ENCODE results near the gene DLG4.
A peak's percentile ranks its signal among the peaks of the same experiment; 100 is the strongest.
"Not testable (repeated sequence)": the region's sequence is repeated elsewhere in the genome, so short reads cannot be mapped to it uniquely, and the experiment has no call there.

Gene DLG4

GRCh38 chr17:7168841-7169564 is 50.6 kb downstream of the DLG4 start:
- H3K4me3 ChIP-seq (ENCODE audit: control insufficient read depth, low read depth, low read length); DNase-seq (ENCODE audit: low read depth): not testable (repeated sequence)

- peak; percentile 13 for DNase-seq (ENCODE audit: low read depth)
- H3K4me3 ChIP-seq (ENCODE audit: control insufficient read depth, low read depth, low read length) = no peak overlapping the region
- no peak for TF ChIP-seq CTCF (IDR thresholded peaks at IDR 0.05; ENCODE audit: control insufficient read depth, insufficient read depth, low read depth, low read length, missing control alignments)
These were observed 51.8 kb downstream of the DLG4 start for GRCh38 chr17:7167832-7168231.

GRCh38 chr17:7166873-7167272 is 52.8 kb downstream of the DLG4 start:
- no peak overlapping the region for H3K4me3 ChIP-seq (ENCODE audit: control insufficient read depth, low read depth, low read length)
- DNase-seq (ENCODE audit: low read depth) = no peak
- no peak for TF ChIP-seq CTCF (IDR thresholded peaks at IDR 0.05; ENCODE audit: control insufficient read depth, insufficient read depth, low read depth, low read length, missing control alignments)

GRCh38 chr17:7159571-7159970 is 60.1 kb downstream of the DLG4 start:
- not testable (repeated sequence) for H3K4me3 ChIP-seq (ENCODE audit: control insufficient read depth, low read depth, low read length); DNase-seq (ENCODE audit: low read depth)

GRCh38 chr17:7158424-7158823 is 61.2 kb downstream of the DLG4 start:
- DNase-seq (ENCODE audit: low read depth) = not testable (repeated sequence)

DNA sequence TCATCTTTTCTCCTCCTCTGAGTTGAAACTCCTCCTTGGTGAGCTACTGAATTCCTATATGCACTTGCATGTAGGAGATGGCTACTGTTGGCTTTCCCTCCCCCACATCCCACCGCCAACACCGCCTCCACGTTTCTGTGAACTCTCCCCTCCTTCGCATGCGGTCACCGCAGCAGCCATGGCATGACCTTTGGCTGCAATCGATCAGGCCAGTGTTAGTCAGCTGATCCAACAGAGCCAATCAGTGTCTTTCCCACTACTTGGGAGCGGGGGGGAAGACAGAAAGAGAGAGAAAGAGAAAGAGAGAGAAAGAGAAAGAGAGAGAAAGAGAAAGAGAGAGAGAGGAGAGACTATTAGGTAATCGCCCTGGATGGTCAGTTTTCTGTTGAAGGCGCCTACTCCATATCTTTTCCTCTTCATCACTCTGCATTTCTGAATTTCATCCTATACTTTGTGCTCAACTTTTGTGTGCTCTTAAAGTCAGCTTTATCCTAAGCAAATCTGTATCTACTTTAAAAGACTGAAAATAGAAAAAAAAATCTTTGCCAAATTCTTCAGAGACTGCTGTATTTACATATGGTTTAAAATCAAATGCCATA is 63.2 kb downstream of the DLG4 start:
- H3K4me3 ChIP-seq (ENCODE audit: control insufficient read depth, low read depth, low read length) = no peak overlapping the region
- no peak for DNase-seq (ENCODE audit: low read depth)
- TF ChIP-seq CTCF (IDR thresholded peaks at IDR 0.05; ENCODE audit: control insufficient read depth, insufficient read depth, low read depth, low read length, missing control alignments) = no peak

More at GRCh38 chr17:7158424-7158823, 61.2 kb downstream of the DLG4 start:
- not testable (repeated sequence) for H3K4me3 ChIP-seq (ENCODE audit: control insufficient read depth, low read depth, low read length)

DNA sequence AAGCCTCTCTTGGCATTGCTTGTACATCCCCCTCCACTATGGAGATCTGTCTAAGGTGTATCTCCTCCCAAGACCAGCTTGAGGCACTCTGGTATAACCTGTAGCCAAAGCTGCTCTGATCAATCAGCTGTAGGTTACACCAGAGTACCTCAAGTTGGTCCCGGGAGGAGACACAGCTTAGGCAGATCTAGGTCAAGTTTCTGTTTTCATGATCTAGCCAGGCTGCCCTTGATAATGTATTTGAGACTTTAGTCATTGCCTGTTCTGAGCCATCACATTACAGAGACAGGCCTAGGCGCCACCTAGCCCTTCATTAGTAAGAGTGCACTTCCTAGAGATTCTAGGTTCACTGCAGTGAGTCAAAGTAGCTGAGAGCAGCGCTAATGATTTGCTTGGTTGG is 71.9 kb downstream of the DLG4 start:
- TF ChIP-seq CTCF (IDR thresholded peaks at IDR 0.05; ENCODE audit: control insufficient read depth, insufficient read depth, low read depth, low read length, missing control alignments) = no peak
- no peak overlapping the region for H3K4me3 ChIP-seq (ENCODE audit: control insufficient read depth, low read depth, low read length)
- no peak for DNase-seq (ENCODE audit: low read depth)

DNA sequence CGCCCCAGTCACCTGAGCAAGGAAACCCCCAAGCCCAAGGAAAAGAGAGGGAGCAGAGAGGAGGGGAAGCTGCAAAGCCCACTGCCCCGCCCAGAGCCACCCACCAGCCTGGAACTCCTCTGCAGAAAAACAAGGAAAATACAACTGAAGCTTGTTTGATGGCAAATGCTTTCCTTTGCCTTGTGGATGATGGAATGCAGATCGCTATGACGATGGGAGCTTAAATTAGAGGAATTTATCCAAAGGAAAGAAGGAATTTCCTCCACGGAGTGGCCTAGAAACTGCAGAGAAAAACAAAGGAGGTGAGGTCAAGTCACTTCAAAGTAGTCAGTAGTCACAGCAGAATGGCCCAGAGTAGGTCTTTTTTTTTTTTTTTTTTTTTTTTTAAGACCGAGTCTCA is 73.5 kb downstream of the DLG4 start:
- DNase-seq (ENCODE audit: low read depth) = no peak
- no peak overlapping the region for H3K4me3 ChIP-seq (ENCODE audit: control insufficient read depth, low read depth, low read length)
- no peak for TF ChIP-seq CTCF (IDR thresholded peaks at IDR 0.05; ENCODE audit: control insufficient read depth, insufficient read depth, low read depth, low read length, missing control alignments)
